ENCODE data around the gene ALOX5AP. TPM values are rescaled to one million over a fixed set of nuclear protein-coding genes. Genes with fewer than 3 reads are reported as not detected.
A peak's percentile ranks its signal among the peaks of the same experiment; 100 is the strongest.

ALOX5AP gene
- total and polyA plus RNA-seq, 4 donors, result 3.5 to 6.7 (median 4.1) TPM

DNA sequence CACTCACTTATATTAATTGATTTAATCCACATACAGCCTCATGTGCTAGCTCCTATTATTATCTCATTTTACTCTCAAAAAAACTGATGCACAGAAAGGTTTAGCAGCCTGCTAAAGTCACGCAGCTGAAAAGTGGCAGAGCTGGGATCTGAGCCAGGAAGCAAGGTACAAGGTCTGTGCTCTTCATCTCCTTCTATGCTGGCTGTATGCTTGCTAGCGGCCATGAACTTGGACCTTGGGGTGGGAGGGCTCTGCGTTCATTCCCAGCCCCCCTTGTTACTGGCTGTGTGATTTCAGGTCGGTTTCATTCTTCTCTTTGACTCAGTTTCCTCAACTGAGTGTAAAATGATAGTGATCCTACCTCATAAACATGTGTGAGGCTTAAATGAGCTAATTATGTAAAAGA lies 69.8 kb downstream of the ALOX5AP start (continued):
- peak; percentile 93 to 97 for TF ChIP-seq HNF4A (conservative IDR thresholded peaks at IDR 0.05)
- TF ChIP-seq RAD21 (IDR thresholded peaks at IDR 0.05), result no peak

- H3K4me1 ChIP-seq (ENCODE audit: control insufficient read depth in 4 of 4, insufficient read depth in 4 of 4, low read length in 3 of 4), result peaks cover 3 to 37% (median 29%) of the 10 kb centered on the region in 4 donors
- H3K36me3 ChIP-seq (ENCODE audit: control insufficient read depth in 4 of 4, insufficient read depth in 3 of 4, low read depth in 1 of 4, low read length in 3 of 4), result no peaks in the 10 kb centered on the region
- H3K27me3 ChIP-seq (ENCODE audit: control insufficient read depth in 4 of 4, insufficient read depth in 4 of 4, low read length in 3 of 4), result no peaks in the 10 kb centered on the region
- 64% methylated on average over 7 of the region's 7 CpGs for WGBS
- TF ChIP-seq RAD21 (IDR thresholded peaks at IDR 0.05) (peak in 1 of 2 donors; percentile 11), NR2F2 (IDR thresholded peaks at IDR 0.05) (no peak)
- no peaks in the 10 kb centered on the region for H3K9me3 ChIP-seq (ENCODE audit: control insufficient read depth in 4 of 4, low read length in 3 of 4)
- peak overlapping the region in 1 of 2 donors; percentile 31 for H3K27ac ChIP-seq (ENCODE audit: low read depth in 1 of 2, low read length in 2 of 2)
- H3K9ac ChIP-seq (ENCODE audit: low read depth in 1 of 2, low read length in 2 of 2), result no peak overlapping the region
- no peak for DNase-seq (ENCODE audit: low spot score)
- H3K4me3 ChIP-seq (ENCODE audit: low read depth in 1 of 3, low read length in 3 of 3), result no peak overlapping the region
Measured at GRCh38 chr13:30805603-30806011, 70.3 kb downstream of the ALOX5AP start.

DNA sequence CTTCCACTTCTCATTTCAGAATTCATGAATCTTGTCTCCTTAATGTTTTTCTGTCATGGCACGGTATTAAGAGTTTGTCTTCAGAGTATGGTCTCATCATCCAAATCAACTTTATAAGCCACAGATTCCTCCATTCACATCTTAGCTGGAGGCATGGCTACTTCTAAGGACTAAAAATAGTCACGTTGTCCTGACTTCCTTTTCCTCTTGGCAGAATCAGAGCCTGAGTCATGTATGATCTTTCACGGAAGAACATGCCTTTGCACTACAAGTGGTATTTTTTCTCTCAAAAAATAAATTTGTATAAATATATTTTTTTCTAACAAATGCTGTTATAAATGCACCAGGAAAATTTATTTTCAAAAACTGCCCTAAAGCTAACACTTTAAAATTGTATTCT lies 71.4 kb downstream of the ALOX5AP start:
- Histone ChIP-seq H3K27me3 (ENCODE audit: control insufficient read depth in 4 of 4, insufficient read depth in 4 of 4, low read length in 3 of 4) (no peaks in the 10 kb centered on the region), H3K4me1 (ENCODE audit: control insufficient read depth in 4 of 4, insufficient read depth in 4 of 4, low read length in 3 of 4) (peaks cover 3 to 37% (median 29%) of the 10 kb centered on the region in 4 donors), H3K9ac (ENCODE audit: low read depth in 1 of 2, low read length in 2 of 2) (no peak overlapping the region), H3K36me3 (ENCODE audit: control insufficient read depth in 4 of 4, insufficient read depth in 3 of 4, low read depth in 1 of 4, low read length in 3 of 4) (no peaks in the 10 kb centered on the region), H3K9me3 (ENCODE audit: control insufficient read depth in 4 of 4, low read length in 3 of 4) (no peaks in the 10 kb centered on the region), H3K4me3 (ENCODE audit: low read depth in 1 of 3, low read length in 3 of 3) (no peak overlapping the region), H3K27ac (ENCODE audit: low read depth in 1 of 2, low read length in 2 of 2) (no peak overlapping the region)
- DNase-seq (ENCODE audit: low spot score), result no peak
- WGBS, result 54% methylated on average over 3 of the region's 3 CpGs
- TF ChIP-seq TAF1 (conservative IDR thresholded peaks at IDR 0.05) (no peak), RXRA (IDR thresholded peaks at IDR 0.05) (no peak), YY1 (IDR thresholded peaks at IDR 0.05) (no peak), FOXA1 (IDR thresholded peaks at IDR 0.05) (no peak)

- Histone ChIP-seq H3K27ac (ENCODE audit: low read depth in 1 of 2, low read length in 2 of 2) (no peak overlapping the region), H3K27me3 (ENCODE audit: control insufficient read depth in 4 of 4, insufficient read depth in 4 of 4, low read length in 3 of 4) (no peaks in the 10 kb centered on the region), H3K36me3 (ENCODE audit: control insufficient read depth in 4 of 4, insufficient read depth in 3 of 4, low read depth in 1 of 4, low read length in 3 of 4) (no peaks in the 10 kb centered on the region), H3K9ac (ENCODE audit: low read depth in 1 of 2, low read length in 2 of 2) (no peak overlapping the region), H3K9me3 (ENCODE audit: control insufficient read depth in 4 of 4, low read length in 3 of 4) (no peaks in the 10 kb centered on the region), H3K4me1 (ENCODE audit: control insufficient read depth in 4 of 4, insufficient read depth in 4 of 4, low read length in 3 of 4) (peaks cover 3 to 37% (median 29%) of the 10 kb centered on the region in 4 donors), H3K4me3 (ENCODE audit: low read depth in 1 of 3, low read length in 3 of 3) (no peak overlapping the region)
- TF ChIP-seq, protein P1, sequence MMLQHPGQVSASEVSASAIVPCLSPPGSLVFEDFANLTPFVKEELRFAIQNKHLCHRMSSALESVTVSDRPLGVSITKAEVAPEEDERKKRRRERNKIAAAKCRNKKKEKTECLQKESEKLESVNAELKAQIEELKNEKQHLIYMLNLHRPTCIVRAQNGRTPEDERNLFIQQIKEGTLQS (IDR thresholded peaks at IDR 0.05), result no peak
- TF ChIP-seq NR2F2 (IDR thresholded peaks at IDR 0.05), result no peak
- TF ChIP-seq FOXA1 (IDR thresholded peaks at IDR 0.05), result no peak
- TF ChIP-seq, protein P2, sequence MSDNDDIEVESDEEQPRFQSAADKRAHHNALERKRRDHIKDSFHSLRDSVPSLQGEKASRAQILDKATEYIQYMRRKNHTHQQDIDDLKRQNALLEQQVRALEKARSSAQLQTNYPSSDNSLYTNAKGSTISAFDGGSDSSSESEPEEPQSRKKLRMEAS (IDR thresholded peaks at IDR 0.05), result no peak
- no peak for TF ChIP-seq EGR1 (IDR thresholded peaks at IDR 0.05; ENCODE audit: low read depth in 2 of 2)
- TF ChIP-seq YY1 (IDR thresholded peaks at IDR 0.05), result no peak
- TF ChIP-seq, protein P3, sequence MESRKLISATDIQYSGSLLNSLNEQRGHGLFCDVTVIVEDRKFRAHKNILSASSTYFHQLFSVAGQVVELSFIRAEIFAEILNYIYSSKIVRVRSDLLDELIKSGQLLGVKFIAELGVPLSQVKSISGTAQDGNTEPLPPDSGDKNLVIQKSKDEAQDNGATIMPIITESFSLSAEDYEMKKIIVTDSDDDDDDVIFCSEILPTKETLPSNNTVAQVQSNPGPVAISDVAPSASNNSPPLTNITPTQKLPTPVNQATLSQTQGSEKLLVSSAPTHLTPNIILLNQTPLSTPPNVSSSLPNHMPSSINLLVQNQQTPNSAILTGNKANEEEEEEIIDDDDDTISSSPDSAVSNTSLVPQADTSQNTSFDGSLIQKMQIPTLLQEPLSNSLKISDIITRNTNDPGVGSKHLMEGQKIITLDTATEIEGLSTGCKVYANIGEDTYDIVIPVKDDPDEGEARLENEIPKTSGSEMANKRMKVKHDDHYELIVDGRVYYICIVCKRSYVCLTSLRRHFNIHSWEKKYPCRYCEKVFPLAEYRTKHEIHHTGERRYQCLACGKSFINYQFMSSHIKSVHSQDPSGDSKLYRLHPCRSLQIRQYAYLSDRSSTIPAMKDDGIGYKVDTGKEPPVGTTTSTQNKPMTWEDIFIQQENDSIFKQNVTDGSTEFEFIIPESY (IDR thresholded peaks at IDR 0.05), result no peak
- TF ChIP-seq, protein P4, sequence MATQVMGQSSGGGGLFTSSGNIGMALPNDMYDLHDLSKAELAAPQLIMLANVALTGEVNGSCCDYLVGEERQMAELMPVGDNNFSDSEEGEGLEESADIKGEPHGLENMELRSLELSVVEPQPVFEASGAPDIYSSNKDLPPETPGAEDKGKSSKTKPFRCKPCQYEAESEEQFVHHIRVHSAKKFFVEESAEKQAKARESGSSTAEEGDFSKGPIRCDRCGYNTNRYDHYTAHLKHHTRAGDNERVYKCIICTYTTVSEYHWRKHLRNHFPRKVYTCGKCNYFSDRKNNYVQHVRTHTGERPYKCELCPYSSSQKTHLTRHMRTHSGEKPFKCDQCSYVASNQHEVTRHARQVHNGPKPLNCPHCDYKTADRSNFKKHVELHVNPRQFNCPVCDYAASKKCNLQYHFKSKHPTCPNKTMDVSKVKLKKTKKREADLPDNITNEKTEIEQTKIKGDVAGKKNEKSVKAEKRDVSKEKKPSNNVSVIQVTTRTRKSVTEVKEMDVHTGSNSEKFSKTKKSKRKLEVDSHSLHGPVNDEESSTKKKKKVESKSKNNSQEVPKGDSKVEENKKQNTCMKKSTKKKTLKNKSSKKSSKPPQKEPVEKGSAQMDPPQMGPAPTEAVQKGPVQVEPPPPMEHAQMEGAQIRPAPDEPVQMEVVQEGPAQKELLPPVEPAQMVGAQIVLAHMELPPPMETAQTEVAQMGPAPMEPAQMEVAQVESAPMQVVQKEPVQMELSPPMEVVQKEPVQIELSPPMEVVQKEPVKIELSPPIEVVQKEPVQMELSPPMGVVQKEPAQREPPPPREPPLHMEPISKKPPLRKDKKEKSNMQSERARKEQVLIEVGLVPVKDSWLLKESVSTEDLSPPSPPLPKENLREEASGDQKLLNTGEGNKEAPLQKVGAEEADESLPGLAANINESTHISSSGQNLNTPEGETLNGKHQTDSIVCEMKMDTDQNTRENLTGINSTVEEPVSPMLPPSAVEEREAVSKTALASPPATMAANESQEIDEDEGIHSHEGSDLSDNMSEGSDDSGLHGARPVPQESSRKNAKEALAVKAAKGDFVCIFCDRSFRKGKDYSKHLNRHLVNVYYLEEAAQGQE (IDR thresholded peaks at IDR 0.05), result no peak
- no peak for TF ChIP-seq HNF4A (conservative IDR thresholded peaks at IDR 0.05)
- TF ChIP-seq RXRA (IDR thresholded peaks at IDR 0.05), result no peak
- TF ChIP-seq TAF1 (conservative IDR thresholded peaks at IDR 0.05), result no peak
- no peak for TF ChIP-seq SP1 (IDR thresholded peaks at IDR 0.05)
- TF ChIP-seq JUND (IDR thresholded peaks at IDR 0.05), result no peak
- TF ChIP-seq, protein P5, sequence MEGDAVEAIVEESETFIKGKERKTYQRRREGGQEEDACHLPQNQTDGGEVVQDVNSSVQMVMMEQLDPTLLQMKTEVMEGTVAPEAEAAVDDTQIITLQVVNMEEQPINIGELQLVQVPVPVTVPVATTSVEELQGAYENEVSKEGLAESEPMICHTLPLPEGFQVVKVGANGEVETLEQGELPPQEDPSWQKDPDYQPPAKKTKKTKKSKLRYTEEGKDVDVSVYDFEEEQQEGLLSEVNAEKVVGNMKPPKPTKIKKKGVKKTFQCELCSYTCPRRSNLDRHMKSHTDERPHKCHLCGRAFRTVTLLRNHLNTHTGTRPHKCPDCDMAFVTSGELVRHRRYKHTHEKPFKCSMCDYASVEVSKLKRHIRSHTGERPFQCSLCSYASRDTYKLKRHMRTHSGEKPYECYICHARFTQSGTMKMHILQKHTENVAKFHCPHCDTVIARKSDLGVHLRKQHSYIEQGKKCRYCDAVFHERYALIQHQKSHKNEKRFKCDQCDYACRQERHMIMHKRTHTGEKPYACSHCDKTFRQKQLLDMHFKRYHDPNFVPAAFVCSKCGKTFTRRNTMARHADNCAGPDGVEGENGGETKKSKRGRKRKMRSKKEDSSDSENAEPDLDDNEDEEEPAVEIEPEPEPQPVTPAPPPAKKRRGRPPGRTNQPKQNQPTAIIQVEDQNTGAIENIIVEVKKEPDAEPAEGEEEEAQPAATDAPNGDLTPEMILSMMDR (IDR thresholded peaks at IDR 0.05; ENCODE audit: low read depth, low read length, missing input control), result no peak
- TF ChIP-seq RAD21 (IDR thresholded peaks at IDR 0.05), result no peak
- TF ChIP-seq GABPA (IDR thresholded peaks at IDR 0.05 in 1 of 2, conservative IDR thresholded peaks at IDR 0.05 in 1 of 2), result no peak
- TF ChIP-seq HNF4G (IDR thresholded peaks at IDR 0.05), result no peak
- no peak for TF ChIP-seq FOXA2 (IDR thresholded peaks at IDR 0.05)
- WGBS, result 94% methylated on average over 4 of the region's 4 CpGs
- DNase-seq (ENCODE audit: low spot score), result no peak
Measured at GRCh38 chr13:30807392-30807791, 72.0 kb downstream of the ALOX5AP start.

Data from liver (tissue), 9 donors.